Activated T-cell treated with anti-CD3 and anti-CD28 coated beads for 24 hours (primary cell): Measurements from ENCODE around the gene RETNLB.

ENCODE experiments used
- DNase-seq: peaks from one replicate; pipeline ENCODE4 v3.0.0-alpha.2; 2020; ENCODE audit warnings: low read depth

The RETNLB gene

DNA sequence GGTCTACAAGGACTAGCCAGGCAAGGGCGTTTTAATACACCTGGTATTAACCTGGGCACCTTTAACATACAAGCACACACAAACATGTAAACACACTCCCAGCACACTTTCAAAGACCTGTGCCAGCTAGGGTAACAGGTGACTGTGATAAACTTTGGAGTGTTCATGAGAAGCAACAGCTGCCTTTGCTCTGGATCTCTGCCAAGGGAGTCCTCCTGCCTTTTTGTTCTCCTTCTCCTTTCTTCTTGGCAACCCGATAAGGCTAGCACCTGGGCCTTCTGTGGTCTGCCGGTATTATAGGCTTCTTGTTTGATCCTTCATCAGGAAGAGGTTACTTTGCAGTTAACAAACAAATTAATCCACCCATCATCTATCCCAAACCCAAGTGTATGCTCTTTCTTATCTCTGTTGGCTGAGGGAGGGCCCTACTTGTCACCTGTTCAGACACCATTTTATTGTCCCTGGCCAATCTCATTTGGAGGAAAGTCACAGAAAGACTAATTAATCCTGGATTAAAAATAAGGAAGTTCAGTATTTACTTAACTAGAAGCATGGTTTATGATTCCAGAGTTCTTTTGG lies at the start of gene RETNLB:
RETNLB (minus strand) TSS at position 7 of the 579 bp plus-strand sequence. CDS start 225 bp downstream, outside the sequence.
- no peak for DNase-seq

DNA sequence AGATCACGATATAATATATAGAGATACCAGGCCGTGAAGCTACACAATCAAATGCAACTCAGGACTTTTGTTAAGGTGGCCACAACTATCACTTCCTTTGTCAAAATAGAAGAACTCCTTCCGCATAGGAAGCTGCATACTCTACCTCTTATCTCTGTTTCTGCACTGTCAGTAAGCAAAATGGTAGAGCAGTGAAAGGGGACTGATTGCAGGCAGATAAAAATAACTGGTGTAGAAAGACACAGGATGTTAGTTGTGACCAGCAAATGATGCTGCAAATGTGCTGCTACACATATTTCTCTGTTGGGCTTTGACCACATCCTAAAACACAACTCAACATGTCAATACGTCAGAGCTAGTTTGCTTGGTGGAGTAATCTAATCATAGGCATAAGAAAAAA lies 49.1 kb upstream of the RETNLB start:
- no peak for DNase-seq

GRCh38 chr3:108804966-108805365 lies 47.8 kb upstream of the RETNLB start:
- no peak for DNase-seq

- DNase-seq = no peak
These were observed 47.2 kb upstream of the RETNLB start for GRCh38 chr3:108804437-108804836.

DNA sequence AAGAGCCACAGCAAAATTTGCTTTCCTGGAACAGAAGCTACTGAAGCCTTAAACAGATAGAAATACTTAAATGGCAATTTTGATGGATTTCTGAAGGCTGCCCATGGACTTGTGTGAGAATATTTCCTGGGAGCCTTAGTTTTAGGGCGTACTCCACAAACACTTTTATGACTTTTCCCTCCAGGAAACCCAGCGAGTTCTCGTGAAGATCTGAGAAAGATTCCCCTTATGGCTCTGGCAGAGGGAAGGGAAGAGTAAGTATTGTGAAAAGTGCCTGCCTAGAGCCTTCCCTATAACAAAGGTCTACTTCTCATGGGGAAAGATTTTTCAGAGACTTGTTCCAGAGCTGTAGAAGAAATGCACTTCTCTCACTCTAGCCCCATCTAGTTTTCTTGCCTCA lies 34.3 kb upstream of the RETNLB start:
- no peak for DNase-seq

DNA sequence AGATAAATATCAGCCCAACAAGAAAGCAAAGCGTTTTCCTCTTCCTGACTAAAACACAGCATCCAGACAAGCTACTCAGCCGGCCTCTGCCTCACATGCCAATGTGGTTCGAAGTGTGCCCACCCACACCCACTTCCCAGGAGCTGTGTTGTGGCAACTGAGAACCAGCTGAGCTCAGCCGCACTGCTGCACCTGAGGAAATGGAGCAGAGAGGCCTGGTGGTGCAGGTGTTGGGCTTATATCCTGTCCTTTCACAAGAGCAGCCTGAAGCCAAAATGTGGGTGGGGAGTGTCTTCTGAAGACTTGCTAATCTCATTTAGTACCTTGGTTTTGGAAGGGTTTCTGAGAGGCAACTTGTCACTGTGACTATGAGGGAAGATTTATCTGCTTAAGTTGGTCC lies 23.0 kb upstream of the RETNLB start:
- DNase-seq = no peak

GRCh38 chr3:108779496-108779895 lies 22.3 kb upstream of the RETNLB start:
- DNase-seq = no peak

DNA sequence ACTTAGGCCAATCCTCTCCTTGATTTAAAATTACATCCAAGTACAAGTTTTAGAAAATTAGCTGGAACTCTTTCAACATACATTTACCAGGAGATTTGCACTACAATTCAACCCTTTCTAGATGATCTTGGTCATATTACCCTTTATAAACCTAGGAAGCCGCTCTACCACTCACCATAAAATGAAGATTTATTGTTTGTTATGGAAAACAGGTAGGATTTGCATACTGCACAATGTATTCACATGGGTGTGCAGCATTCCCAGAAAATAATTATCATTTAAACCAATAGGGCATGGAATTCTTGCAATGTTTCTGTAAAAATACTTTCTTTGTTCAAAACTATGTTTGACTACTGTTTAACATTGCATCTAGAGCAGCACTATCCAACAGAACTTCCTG lies 18.4 kb upstream of the RETNLB start:
- DNase-seq = no peak

DNA sequence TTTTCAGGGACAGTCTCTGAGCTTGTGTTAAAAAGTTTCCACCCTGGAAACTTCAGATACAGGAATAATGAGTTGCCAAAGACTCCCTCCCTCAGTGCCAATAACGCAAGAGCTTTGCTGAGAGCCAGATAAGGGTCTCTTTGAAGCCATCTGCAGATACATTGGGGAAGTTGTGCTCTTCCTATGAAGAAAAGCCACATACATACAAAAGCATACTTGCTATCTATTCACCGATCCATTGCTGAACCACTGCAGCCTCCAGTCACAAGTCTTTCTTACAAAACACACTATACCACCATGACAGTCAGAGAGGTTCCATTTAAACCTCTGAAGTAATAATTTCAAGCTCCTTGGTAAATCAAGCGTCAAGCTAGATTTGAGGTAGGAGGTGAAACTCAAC lies 10.0 kb upstream of the RETNLB start:
- no peak for DNase-seq

GRCh38 chr3:108755686-108756085 lies 1.5 kb downstream of the RETNLB start:
- no peak for DNase-seq

DNA sequence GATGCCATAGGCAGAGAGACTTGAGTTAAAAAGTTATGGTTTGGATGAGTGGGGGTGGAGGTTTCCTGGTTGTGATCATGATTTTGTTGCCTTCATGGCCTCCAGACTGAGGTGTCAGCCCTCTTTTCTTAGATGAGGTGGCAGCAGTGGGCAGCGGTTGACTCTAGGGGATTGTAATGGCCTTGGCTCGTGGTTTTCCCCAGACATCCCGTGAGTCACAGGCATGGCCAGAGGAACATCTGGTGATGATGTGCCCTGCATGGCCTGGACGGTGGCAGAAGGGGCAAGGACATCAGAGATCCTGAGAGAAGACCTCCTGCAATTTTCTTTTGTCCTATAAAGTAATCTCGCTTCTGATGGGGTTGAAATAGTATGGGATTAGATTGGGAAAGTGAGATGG lies 12.4 kb downstream of the RETNLB start:
- DNase-seq = no peak

DNA sequence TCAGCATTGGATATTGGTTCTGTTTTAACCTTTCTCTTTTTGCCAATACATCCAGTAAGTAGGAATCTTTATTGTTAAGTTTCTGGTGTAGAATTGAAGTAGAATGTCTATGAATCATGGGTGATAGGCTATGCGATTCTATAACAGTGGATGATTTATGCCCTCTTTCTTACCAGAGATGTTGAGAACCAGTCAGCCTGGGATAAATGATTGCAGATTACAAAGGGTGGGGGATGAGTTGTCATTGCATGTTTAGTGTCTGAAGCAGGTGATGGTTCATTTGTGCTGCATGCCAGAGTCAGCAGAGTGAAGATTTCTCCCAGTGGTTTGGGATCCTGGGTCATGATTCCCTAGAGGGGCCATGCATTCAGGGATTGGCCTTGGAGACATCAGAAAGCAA lies 14.3 kb downstream of the RETNLB start:
- DNase-seq = no peak

GRCh38 chr3:108736821-108737220 lies 20.4 kb downstream of the RETNLB start:
- DNase-seq = no peak

DNA sequence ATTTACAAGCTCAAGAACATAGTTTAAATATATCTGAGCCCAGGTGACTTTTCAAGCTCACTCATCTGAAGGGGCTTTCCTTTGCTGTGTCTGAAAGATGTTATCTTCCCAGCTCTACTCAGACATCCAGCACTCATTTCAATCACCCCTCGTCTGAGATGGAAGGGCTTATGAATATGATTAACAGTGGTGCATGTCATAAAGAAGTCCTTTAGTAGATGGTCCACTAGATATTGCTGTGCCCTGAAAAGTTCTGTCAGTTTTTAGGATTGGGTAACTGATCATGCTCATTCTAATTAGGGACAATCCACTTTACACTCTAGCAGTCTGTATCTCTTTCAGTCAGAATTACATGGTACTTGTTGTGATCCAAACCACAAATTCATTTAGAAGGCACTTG lies 28.3 kb downstream of the RETNLB start:
- no peak for DNase-seq

- no peak for DNase-seq
These were observed 29.1 kb downstream of the RETNLB start for GRCh38 chr3:108728105-108728504.

DNA sequence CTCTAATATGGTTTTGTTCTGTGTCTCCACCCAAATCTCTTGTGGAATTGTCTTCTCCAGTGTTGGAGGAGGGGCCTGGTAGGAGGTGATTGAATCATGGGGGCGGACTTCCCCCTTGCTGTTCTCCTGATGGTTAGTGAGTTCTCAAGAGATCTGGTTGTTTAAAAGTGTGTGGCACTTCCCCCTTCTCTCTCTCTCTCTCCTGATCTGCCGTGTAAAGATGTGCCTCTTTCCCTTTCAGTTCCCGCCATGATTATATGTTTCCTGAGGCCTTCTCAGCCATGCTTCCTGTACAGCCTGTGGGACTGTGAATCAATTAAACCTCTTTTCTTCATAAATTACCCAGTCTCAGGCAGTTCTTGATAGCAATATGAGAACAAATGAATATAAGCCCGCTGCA lies 33.1 kb downstream of the RETNLB start:
- no peak for DNase-seq

DNA sequence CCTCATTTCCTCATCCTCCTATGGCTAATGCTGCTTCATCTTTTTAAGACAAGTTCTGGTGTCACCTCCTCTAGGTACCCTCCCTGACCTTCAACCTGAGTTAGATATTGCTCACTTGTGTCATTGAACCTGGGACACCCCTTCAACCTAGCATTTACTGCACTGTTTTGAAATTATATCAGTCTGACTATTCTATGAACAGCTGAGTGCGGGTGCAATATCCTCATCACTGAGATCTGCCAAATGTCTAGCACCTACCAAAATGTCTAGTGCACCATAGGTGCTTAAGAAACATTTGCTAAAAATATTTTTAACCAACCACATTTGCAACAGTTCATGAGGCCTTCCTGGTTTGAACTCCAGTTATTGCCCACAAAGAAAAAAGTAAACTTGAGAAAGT lies 34.5 kb downstream of the RETNLB start:
- no peak for DNase-seq

DNA sequence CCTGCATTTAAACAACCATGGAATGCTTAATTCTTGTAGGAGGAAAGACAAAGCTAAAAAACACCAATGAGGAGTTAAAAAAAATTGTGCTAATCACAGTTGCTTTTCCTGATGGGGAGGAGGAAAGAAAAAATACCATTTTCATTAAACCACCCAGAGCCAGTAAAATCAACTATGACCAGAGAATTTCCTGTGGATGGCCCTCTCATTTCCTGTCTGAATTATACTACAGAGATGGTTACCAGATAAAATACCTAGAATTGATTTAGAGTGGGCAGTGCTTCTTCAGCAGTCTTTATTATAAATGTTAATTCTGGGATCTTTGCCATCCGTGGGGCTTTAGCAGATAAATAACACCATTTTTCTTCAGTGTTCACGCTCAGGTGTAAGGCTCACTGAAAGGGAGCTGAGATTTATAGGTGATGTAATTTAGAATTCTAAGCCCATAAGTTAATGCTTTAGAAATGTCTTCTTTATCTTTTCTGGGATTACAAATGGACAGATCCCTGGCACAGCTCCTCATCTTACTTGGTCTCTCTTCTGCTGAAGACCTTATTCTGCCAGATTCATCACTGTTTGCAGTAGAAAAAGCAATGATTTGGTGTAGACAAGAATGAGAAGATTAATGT lies 37.9 kb downstream of the RETNLB start:
- DNase-seq = no peak

- DNase-seq = no peak
These were observed 38.8 kb downstream of the RETNLB start for GRCh38 chr3:108718454-108718853.

DNA sequence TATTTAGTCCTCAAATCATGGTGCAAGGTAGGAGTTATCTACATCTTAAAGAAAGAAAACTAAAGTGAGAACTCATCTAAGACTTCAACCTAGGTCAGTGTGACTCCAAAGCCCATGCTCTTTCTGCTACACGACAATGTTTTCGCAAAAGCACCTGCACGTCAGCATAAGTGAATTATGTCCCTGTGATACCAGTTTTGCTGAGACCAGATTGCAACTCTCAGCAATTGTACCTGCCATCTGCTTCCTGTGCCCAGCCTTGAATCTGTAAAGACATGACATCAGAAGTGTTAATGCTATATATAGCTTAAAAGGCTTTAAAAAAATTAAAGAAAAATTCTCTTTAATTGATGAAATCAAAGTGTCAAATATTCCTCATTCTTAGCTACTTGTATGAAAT lies 43.4 kb downstream of the RETNLB start:
- DNase-seq = no peak

DNA sequence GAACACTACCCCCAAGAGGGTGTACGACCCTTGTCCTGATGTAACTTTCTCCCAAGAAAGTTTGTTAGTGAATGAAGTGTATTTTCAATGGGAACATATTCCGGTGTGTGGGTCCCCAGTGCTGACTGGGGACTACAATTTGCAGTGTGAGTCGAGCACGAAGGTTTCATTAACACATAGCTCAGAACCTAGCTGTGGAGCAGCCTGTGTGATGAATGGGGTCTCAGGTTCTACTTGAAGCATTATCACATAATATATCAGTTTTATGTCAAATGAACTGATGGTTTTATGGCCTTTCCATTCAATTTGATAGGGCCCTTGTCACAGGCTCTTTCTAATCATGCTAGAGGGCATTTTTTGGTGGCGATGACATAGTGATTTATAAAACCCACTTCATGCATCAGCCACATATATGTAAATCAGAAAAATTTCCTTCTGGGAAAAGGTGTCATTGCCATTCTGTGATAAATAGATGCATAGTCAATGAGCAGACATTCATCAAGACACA lies 44.1 kb downstream of the RETNLB start:
- DNase-seq = no peak
